ENCODE results near the gene GCH1.
A peak's percentile ranks its signal among the peaks of the same experiment; 100 is the strongest.
"Not testable (repeated sequence)": the region's sequence is repeated elsewhere in the genome, so short reads cannot be mapped to it uniquely, and the experiment has no call there.

The GCH1 gene

DNA sequence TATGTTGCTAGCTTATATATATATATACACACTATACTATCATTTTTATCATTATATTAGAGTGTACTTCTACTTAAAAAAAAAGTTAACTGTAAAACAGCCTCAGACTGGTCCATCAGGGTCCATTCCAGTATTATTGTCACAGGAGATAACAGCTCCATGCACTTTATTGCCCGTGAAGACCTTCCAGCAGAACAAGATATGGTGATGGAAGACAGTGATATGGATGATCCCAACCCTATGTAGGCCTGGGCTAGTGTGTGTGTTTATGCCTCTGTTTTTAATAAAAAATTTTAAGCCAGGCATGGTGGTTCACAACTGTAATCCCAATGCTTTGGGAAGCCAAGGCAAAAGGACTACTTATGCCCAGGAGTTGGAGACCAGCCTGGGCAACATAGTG lies 86.2 kb downstream of the GCH1 start:
- DNase-seq = no peak

DNA sequence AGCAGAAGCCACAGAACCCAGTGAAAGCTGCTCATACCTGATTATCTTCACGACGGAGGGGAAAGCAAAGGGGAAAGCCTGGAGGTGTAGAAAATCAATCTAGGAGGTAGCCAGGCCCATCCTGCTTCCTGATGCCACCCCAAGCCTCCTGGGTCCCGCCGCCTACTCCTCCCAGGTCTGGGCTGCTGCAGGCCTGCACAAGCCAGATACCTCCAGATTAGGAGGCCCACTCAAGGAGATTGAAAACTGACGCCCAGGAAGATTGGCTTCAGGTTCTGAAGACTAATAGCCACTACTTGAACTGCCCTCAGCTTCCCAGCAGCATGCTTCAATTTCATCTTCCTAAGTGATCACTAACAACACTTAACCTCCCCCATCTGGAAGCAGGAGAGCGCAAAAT lies 87.1 kb downstream of the GCH1 start:
- DNase-seq = peak; percentile 57

DNA sequence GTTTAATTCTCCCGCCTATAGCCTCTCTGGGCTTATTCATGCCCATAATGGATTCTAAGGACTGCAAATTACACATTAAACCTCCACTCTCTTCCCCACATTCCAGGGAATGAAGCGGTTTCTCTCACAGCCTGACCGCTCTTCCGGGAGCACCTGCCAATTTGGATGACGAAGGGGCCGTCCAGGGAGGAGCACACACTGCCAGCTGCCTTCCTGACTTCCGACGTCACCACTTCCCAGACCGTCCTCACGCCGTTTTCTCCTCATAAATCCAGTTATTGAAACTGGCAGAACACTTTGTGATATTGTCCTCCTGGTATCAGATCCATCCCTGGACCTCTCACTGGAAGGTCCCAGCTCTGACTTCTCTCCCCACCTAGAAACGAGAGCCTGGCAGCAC lies 87.6 kb downstream of the GCH1 start:
- peak; percentile 21 for DNase-seq

DNA sequence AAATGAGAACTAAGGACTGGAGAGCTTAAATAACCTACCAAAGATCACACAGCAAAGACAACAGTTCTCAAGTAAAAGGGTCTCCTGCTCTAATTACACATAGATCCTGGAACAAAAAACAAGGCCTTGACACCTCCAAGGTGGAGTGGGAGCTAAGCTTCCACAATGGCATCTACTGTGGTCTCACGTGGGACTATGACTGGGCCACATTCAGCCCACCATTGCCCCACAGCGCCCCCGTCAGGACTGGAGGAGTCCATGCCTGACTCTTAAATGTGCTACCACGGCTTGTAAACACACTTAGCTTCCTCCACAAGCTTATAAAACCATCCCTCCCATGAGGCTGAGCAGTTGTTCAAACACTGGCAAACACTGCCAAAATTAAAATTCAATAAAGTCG lies 88.5 kb downstream of the GCH1 start:
- DNase-seq = no peak

DNA sequence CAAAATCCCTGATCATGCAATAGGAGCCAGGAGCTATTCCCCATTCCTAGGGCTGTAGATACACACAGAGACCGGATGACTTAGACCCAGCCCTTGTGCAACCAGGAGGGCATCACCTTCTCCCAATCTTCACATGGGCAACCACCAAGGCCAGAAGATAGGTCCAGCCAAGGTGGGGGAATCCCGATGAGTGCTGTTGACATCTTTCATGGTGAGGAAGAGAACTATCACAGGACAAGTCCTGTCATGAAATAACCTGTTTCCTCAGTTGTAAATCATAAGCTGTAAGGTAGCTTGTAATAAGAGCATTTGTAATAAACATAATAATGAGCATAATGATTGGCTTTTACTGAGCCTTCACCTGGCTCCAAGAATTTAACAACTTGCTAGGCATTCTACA lies 89.5 kb downstream of the GCH1 start:
- no peak for DNase-seq

DNA sequence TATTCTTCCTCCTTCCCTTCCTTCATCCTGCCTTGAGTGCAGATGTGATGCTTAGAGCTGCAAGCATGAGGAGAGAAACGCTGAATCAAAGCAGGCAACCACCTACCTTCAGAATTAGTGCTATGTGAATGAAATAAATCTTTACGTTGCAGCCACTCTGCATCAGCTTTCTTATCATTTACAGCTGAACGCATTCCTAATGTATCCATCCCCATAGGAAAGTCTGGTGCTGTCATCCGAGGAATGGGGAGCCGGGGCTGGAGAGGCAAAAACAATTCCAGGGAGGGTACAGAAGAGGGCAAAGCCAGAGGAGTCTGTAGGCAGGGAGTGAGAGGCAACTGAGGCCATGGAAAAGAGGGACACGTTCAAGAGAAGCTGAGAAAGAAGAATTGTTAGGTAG lies 90.0 kb downstream of the GCH1 start:
- DNase-seq = no peak

DNA sequence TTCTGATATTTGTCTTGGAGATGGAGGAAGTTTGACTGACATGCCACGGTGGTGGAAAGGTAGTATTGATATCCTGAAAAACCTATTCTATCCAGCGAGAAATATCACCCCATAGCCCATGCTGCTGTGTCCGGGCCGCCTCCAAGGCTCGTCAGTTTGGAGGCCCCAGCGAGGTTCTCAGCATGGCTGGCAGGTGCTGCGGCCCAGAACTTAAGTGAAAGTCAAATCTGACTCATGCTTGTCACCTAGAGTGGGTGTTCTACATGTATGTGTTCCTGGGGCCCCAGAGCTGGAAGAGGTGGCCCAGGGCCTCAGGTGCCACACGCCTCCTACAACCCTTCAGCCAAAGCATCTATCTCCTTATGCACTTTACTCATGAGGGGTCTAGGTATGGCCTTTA lies 92.9 kb downstream of the GCH1 start:
- no peak for DNase-seq

DNA sequence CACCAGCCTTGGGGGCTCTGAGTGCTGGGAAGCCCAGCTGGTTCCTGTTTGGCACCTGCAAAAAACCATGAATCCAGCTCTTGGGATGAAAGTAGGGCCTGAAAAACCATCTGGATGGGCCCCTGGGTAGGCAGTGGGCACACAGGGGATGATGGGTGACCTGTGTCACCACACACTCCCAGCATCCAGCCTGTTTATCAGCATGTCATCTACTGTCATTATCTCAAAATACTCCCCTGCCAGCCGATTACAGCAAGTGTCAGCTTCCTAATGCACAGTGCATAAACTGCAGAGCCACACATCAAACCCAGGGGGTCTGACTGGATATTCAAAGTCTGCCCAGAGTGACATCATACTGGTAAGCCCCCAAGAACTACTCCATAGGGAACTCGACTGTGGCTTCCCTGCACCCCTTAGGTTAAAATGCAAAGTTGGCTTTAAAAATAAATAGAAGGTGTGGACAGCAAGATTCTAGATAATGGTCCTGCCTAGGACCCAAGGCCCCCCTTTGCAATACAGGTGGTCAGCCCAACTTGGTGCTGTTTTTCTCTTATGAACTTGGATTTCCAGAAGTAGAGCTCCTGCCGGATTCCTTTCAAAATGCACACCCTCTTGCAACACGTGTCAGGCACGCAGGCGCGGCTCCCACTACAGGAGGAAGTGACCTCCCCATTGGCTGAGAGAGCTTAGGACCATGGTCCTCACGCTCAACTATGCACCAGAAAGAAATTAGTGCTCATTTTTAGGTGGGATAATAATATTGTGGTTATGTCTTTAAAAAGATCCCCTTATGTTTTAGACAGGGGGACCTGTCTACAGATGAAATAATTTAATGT lies 94.1 kb downstream of the GCH1 start:
- peak; percentile 6 for DNase-seq

DNA sequence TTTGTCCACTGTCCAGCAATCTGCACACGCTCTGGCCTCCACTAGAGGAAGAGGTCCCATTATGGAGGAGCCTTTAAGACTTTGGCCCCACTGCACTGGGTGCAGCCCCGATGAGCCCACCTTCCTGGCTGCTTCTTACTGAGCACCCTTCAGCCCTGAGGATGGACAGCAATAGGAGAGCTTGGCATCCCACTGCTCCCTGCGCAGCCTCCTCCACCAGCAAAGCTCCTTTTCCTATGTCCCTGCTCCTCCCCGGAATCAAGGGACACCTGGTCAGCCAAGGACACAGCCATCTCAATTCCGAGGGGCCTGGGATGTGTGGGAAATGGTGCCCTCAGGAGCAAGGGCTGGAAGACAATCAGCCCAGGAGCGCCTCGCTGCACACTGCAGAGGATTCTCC lies 94.7 kb downstream of the GCH1 start:
- no peak for DNase-seq

DNA sequence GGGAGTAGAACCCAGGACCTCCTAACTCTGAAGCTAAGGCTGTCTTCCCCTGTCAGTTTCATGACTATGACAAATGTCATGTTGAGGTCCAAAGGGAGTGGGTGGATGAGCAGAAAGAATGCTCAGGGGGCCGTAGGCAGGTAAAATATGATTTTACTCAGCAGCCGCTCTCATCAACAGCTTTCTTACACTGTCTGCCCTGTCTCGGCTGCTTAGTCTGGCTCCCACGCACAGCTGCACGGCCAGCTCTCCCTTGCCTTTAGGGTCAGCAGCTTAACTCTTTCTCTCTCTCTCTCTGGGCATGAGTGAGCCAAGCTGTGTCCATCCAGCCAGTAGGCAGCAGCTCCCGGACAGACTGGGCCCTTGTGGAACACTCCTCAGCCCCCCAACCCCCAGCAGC lies 95.2 kb downstream of the GCH1 start:
- no peak for DNase-seq

DNA sequence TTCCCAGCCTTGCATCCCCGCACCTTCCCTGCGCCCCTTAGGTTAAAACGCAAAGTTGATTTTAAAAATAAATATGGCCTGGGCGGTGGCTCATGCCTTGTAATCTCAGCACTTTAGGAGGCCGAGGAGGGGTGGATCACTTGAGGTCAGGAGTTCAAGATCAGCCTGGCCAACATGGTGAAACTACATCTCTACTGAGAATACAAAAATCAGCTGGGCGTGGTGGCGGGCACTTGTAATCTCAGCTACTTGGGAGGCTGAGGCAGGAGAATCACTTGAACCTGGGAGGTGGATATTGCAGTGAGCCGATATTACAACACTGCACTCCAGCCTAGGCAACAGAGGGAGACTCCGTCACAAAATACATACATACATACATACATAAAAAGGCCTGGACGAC lies 96.0 kb downstream of the GCH1 start:
- DNase-seq = no peak

DNA sequence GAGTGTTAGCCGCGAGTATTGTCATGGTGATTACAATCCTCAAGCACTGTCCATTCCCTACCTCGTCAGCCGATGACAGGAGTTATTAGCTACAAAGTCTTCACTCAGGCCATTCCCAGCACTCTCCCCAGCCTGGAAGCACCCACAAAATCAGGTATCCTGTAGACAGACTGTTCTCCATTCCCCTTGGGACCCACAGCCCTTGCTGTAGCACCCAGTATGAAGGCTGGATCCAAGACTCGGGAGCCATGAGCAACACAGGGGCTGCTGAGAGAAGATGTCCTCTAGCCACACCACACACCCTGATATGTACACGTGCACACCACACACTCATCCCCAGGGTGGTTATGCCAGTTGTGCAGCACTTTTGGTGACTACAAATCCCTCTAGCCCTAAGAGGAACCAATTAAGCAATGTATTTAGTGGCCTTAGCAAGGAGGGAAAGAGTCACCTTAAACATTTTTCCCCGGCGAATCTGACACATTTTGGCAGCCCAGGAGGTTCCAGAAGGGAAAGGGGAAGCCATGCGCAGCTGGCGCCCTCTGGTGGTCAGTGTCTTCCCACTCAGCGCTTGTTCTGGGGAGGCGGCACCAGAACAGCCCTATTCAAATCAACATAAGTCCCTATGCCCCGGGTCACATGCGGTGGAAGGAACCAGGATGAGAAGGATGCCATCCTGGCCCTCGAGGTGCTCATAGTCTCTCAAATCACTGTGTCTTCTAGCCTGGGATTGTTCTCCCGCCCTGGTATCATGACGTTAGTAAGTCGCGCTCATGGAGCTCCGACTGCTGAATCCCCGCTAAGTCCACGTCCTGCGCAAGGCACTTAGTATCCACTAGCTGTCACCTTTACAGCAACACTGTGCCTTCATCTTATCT lies 96.9 kb downstream of the GCH1 start:
- DNase-seq = peak; percentile 46

DNA sequence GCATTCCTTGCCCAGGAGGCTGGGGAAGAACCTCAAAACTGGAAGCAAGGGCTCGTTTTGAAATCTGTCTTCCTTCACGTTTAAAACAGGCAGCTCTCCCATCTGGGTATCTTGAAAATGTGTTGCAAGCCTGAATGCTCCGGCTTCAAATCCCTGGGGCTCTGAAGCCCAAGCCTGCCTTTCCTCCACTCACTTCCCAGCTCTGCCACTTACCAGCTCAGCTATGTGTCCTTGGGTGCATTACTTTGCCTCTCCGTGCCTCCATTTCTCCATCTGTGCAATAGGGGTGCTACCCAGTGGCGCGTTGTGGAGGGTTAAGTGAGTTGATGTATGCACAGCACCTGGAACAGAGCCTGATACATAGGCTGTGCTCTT lies 97.6 kb downstream of the GCH1 start:
- no peak for DNase-seq

DNA sequence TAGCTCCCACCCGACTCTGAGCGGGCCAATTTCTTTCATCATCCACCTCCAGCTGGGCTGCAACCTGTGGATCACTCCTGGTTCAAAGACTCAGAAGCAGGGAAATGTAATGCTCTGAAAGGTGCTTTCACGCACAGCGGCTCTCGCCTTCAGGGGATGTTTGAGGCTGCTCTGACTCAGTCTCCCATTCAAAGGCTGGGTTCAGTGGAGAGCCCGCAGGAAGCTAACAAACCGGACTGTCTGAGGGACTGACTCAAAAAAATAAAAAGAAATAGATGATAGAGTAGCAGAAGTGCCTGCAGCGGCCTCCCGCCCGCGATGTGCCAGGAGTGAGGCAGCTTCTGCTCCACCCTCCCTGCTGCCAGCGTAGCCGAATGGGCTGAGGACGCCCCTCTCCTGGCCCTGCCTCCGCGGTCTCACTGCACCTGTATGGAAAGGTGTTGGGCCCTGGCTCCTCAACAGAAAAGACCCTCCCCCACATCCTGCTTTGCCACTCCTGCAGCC lies 98.0 kb downstream of the GCH1 start:
- DNase-seq = peak; percentile 15

DNA sequence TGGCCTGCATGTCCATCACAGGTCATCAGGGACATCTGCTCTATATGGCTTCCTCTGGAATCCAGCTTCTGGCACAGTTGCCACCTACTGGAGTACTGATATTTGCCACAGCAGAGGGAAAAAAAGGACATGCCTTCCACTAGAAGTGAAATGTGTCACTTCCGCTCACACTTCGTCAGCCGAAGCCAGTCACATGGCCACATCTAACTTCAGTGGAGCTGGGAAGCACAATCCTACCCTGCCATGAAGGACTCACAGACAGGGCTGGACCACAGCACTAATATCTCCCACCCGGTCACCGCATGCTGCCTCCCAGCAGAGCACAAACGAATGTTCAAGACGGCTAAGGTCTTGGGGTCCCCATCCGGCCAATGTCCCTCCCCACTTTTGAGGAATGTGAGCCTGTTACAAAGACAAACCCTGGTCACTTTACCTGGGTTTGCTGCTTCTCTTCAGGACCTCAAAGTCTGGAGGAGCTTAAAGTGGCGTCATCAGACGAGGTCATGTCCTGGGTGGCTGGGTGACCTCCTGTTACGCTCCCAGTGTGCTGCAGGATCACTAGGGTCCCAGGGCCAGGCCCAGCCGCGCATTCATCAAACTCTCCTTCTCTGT lies 98.6 kb downstream of the GCH1 start:
- DNase-seq = no peak

DNA sequence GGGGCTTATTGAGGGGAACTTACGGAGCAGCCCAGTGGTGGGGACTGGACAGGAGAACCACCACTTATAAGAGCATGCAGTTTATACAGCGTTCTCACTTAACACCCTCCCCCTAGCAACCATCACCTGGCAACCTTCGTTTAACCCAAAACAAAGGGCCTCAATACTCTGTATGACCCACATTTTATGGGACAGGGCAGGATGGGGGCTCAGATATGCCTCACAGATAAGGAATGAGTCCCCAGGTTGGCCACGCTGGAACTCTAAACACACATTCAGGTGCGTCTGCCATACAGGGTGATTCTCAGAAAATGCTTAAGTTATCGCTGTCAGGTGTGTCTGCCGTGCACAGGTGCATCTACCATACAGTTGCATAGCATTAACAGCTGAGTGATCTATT lies 99.2 kb downstream of the GCH1 start:
- DNase-seq = no peak

DNA sequence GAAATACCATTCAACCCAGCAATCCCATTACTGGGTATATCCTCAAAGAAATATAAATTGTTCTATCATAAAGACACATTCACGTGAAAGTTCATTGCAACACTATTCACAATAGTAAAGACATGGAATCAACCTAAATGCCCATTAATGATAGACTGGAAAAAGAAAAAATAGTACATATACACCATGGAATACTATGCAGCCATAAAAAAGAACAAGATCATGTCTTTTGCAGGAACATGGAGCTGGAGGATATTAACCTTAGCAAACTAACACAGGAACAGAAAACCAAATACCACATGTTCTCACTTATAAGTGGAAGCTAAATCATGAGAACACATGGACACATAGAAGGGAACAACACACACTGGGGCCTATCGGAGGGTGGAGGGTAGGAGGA lies 101.1 kb downstream of the GCH1 start:
- DNase-seq = not testable (repeated sequence)

DNA sequence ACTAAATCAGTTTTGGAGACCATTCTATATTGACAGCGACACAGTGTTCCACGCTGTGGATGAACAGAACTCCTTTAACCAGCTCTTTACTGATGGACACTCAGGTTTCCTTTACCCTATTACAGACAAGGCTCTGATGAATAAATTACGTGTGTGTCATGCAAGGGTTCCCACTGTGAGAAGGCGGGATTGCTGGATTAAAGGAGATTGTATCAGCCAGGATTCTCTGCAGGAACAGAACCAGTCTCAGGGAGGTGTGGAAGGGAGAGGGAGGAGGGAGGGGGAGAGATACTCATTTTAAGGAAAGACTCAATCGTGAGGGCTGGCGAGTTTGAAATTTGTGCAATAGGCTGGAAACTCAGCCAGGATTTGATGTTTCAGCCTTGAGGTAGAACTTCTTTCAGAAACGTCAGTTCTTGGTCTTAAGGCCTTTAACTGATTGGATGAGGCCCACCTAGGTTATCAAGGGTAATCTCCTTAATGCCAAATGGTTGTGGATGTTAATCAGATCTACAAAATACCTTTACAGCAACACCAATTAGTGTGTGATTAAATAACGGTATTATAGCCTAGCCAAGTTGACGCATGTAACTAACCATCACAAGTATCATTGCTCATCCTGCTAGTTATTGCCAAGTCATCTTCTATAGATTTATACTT lies 104.0 kb downstream of the GCH1 start:
- no peak for DNase-seq

DNA sequence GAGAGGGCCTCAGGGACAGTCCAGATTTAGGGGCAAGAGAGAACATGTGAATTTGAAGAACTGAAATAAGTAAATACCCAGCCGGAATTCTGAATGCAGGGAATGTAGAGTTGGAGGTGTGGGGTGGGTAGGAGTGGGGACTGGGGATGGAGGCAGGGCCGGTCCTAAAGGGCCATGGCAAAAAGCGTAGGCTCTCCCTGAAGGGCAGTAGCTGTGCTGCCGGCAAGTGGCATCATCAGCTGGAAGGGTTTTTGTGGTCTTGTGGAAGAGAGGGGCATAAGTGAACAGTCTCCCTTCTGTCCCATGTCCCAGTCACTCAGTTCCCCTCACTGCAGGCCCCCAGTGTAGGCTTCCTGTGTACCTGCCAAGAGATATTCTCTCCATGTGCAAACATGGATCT lies 104.6 kb downstream of the GCH1 start:
- no peak for DNase-seq

DNA sequence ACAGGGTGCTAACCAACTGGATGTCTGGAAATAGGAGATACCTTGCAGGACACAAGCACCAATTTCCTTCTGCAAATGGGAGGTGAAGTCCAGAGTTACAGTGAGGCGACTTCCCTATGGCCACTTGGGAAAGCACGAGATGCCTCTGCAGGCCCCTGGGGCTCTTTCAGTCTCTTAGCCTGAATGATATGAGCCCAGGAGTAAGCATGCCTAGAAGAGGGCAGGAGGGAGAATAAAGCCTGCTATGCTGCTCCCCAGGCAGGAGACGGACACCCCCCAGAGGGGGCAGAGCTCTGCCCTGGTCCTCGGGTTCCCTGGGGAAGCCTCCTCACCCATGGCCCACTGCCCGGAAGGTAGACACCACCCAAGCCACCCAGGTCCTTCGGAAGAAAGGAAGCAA lies 105.1 kb downstream of the GCH1 start:
- DNase-seq = no peak

DNA sequence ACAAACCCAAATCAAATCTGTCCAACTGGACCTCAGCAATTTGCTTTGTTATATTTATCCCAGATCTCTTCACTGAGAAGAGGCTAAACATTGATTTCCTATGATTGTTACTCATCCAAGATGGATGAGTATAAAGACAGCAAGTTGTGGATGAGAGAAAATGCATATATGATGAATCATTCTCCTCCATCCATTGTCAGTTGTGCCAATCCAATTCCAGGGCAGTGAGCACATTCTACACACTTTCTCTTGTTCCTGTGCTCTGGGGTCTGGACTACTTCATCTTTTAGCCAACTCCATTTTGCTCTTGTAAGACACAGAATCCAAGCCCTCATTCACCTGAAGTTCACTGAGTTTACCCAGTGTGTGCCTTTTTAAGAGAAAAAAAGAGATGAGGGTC lies 105.7 kb downstream of the GCH1 start:
- DNase-seq = no peak

DNA sequence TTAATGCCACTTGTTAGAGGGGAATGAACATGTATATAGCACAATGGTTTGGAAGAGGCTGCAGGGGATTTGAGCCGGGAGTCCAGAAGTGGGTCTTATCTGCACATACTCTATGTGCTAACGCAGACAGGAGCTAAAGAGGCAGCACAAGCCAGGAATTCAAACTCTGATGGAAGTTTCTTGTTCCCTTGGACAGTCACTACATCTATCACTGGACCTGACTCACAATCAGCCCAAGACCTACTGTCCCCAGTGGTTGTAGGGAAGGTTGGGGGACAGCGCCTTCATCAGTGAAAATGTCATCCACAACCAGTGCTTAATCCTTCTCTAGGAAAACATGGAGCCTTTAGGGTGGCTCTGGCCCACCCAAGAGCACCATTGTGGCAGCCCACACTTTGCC lies 107.8 kb downstream of the GCH1 start:
- no peak for DNase-seq

DNA sequence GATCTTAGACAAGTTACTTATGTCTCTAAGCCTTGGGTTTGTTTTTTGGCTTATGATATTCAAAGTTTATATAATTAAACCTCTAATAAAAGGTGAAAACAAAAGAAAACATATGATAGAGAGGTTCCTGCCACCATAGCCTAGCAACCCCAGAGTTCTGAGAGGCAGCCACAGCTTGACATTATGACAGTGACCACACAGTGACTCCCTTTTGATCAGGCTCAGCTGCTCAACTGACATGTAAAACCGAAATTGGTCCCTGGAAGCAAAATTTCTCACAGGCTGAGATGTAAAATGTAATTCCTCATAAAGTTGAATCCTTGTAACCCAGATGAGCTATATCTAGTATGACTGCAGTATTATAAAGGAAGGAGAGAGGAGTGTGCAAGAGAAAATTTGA lies 108.5 kb downstream of the GCH1 start:
- DNase-seq = no peak

Data from NCI-H2227 treated with DMSO at 0.1 percent for 48 hours (cell line).